Karpas-422 (cell line): ENCODE measurements around the gene GUK1. TPM values are rescaled to one million over a fixed set of nuclear protein-coding genes. Genes with fewer than 3 reads are reported as not detected.

Experiments used
- DNase-seq: peaks from one replicate; pipeline ENCODE4 v3.0.0-alpha.2; 2015
- H2AFZ ChIP-seq: fragments of 200-600 bp; sonication (generic); 2 replicates; pipeline ENCODE4 v1.6.1; 2014; ENCODE audit warnings: antibody characterized with exemption, low read length, mixed read lengths
- H3K27ac ChIP-seq: fragments of 200-600 bp; sonication (generic); 2 replicates; pipeline ENCODE4 v1.5.1; 2014; ENCODE audit warnings: mild to moderate bottlenecking, low read length, moderate library complexity
- H3K27me3 ChIP-seq: fragments of 200-600 bp; sonication (generic); 2 replicates; pipeline ENCODE4 v1.6.1; 2014; ENCODE audit warnings: low read length, mixed read lengths
- H3K36me3 ChIP-seq: fragments of 200-600 bp; sonication (generic); 2 replicates; pipeline ENCODE4 v1.6.1; 2014; ENCODE audit warnings: low read length, mixed read lengths; ENCODE audit not compliant: insufficient read depth
- H3K4me1 ChIP-seq: fragments of 200-600 bp; sonication (generic); 2 replicates; pipeline ENCODE4 v1.6.1; 2014; ENCODE audit warnings: mild to moderate bottlenecking, low read length, mixed read lengths
- H3K4me2 ChIP-seq: fragments of 200-600 bp; sonication (generic); 2 replicates; pipeline ENCODE4 v1.6.1; 2014; ENCODE audit warnings: low read length, low read depth, mild to moderate bottlenecking; ENCODE audit not compliant: poor library complexity, severe bottlenecking
- H3K4me3 ChIP-seq: fragments of 200-600 bp; sonication (generic); 2 replicates; pipeline ENCODE4 v1.5.1; 2014; ENCODE audit warnings: mild to moderate bottlenecking, antibody characterized with exemption, low read length, mixed read lengths
- H3K79me2 ChIP-seq: fragments of 200-600 bp; sonication (generic); 2 replicates; pipeline ENCODE4 v1.6.1; 2014; ENCODE audit warnings: mild to moderate bottlenecking, low read length, mixed read lengths
- H3K9ac ChIP-seq: fragments of 200-600 bp; sonication (generic); 2 replicates; pipeline ENCODE4 v1.6.0; 2014; ENCODE audit warnings: low read length
- H3K9me2 ChIP-seq: fragments of 200-600 bp; sonication (generic), shearing (Covaris generic); replicated peaks from 2 replicates; pipeline ENCODE4 v1.6.0; 2014; ENCODE audit warnings: mild to moderate bottlenecking, low read length, moderate library complexity; ENCODE audit not compliant: insufficient read depth
- H3K9me3 ChIP-seq: fragments of 300-700, 200-600 bp; sonication (generic); 2 replicates; pipeline ENCODE4 v1.6.1; 2014; ENCODE audit warnings: low read length, mixed read lengths
- H4K20me1 ChIP-seq: fragments of 200-600 bp; sonication (generic); 2 replicates; pipeline ENCODE4 v1.6.1; 2014; ENCODE audit warnings: mild to moderate bottlenecking, antibody characterized with exemption, low read length, low read depth; ENCODE audit not compliant: insufficient read depth
- total RNA-seq: library from RNA; depleted of rRNA; stranded (reverse); fragments of >200 nt; shearing (Covaris generic); gene quantifications from 2 replicates; pipeline ENCODE4 v1.2.3, GENCODE V29; 2014; ENCODE audit warnings: low replicate concordance

The GUK1 gene
- total RNA-seq, 1 experiment from 2014 or later, result 74.4 TPM

GRCh38 chr1:228148196-228148861 lies 8.2 kb downstream of the GUK1 start:
- Histone ChIP-seq H4K20me1 (peaks cover 15% of the 10 kb centered on the region; the same call in 1 of the 2 replicates), H3K9me3 (no peaks in the 10 kb centered on the region), H3K4me1 (no peaks in the 10 kb centered on the region), H3K9ac (no peak overlapping the region), H2AFZ (no peak overlapping the region), H3K27ac (no peak overlapping the region), H3K79me2 (peaks cover 28% of the 10 kb centered on the region), H3K27me3 (no peaks in the 10 kb centered on the region), H3K4me2 (no peak overlapping the region), H3K36me3 (no peaks in the 10 kb centered on the region), H3K9me2 (no peaks in the 10 kb centered on the region), H3K4me3 (no peak overlapping the region)
- DNase-seq, result no peak

GRCh38 chr1:228148935-228149405 lies 8.9 kb downstream of the GUK1 start:
- Histone ChIP-seq H3K9ac (no peak overlapping the region), H3K27ac (no peak overlapping the region), H3K4me2 (no peak overlapping the region), H3K9me3 (no peaks in the 10 kb centered on the region), H4K20me1 (peaks cover 8% of the 10 kb centered on the region; the same call in 1 of the 2 replicates), H3K4me3 (no peak overlapping the region), H3K36me3 (no peaks in the 10 kb centered on the region), H2AFZ (no peak overlapping the region), H3K4me1 (no peaks in the 10 kb centered on the region), H3K9me2 (no peaks in the 10 kb centered on the region), H3K27me3 (no peaks in the 10 kb centered on the region), H3K79me2 (peaks cover 22% of the 10 kb centered on the region)
- no peak for DNase-seq

- Histone ChIP-seq H3K27ac (no peak within 1 kb of the TSS), H4K20me1 (0 out of 2 replicates have a peak, but pooled peaks cover 5% of the 10 kb centered on the region), H3K79me2 (peaks cover 16% of the 10 kb centered on the region; the same call in 1 of the 2 replicates), H3K4me3 (no peak within 1 kb of the TSS), H3K9ac (no peak within 1 kb of the TSS), H3K9me3 (no peaks in the 10 kb centered on the region), H3K4me2 (no peak within 1 kb of the TSS), H3K4me1 (no peaks in the 10 kb centered on the region), H2AFZ (no peak within 1 kb of the TSS), H3K9me2 (no peaks in the 10 kb centered on the region), H3K36me3 (no peaks in the 10 kb centered on the region), H3K27me3 (no peaks in the 10 kb centered on the region)
- no peak for DNase-seq
Observed at GRCh38 chr1:228149406-228150119, 9.5 kb downstream of the GUK1 start, which contains the start of gene GJC2. TSS of gene GJC2 (plus strand) at chr1:228149930. CDS start at chr1:228157759, 7,829 bp downstream.

- no peak overlapping the region for H3K4me3 ChIP-seq
- no peaks in the 10 kb centered on the region for H3K36me3 ChIP-seq
- no peaks in the 10 kb centered on the region for H3K4me1 ChIP-seq
- no peak overlapping the region for H3K9ac ChIP-seq
- no peaks in the 10 kb centered on the region for H3K27me3 ChIP-seq
- no peaks in the 10 kb centered on the region for H3K9me3 ChIP-seq
- H3K27ac ChIP-seq, result no peak overlapping the region
- no peak overlapping the region for H2AFZ ChIP-seq
- no peaks in the 10 kb centered on the region for H4K20me1 ChIP-seq
- DNase-seq, result no peak
- no peak overlapping the region for H3K4me2 ChIP-seq
- H3K79me2 ChIP-seq, result peaks cover 10% of the 10 kb centered on the region; the same call in 1 of the 2 replicates
- no peaks in the 10 kb centered on the region for H3K9me2 ChIP-seq
Observed at GRCh38 chr1:228150120-228150460, 10.0 kb downstream of the GUK1 start.

- H3K79me2 ChIP-seq, result peaks cover 5% of the 10 kb centered on the region; the same call in 1 of the 2 replicates
- H3K9ac ChIP-seq, result no peak overlapping the region
- H3K9me3 ChIP-seq, result no peaks in the 10 kb centered on the region
- H3K9me2 ChIP-seq, result no peaks in the 10 kb centered on the region
- no peak overlapping the region for H3K4me3 ChIP-seq
- no peaks in the 10 kb centered on the region for H3K36me3 ChIP-seq
- no peaks in the 10 kb centered on the region for H4K20me1 ChIP-seq
- no peaks in the 10 kb centered on the region for H3K4me1 ChIP-seq
- no peak overlapping the region for H3K27ac ChIP-seq
- DNase-seq, result no peak
- no peak overlapping the region for H3K4me2 ChIP-seq
- H3K27me3 ChIP-seq, result no peaks in the 10 kb centered on the region
- H2AFZ ChIP-seq, result no peak overlapping the region
Observed at GRCh38 chr1:228150461-228151179, 10.5 kb downstream of the GUK1 start.

GRCh38 chr1:228151180-228151925 lies 11.3 kb downstream of the GUK1 start:
- Histone ChIP-seq H3K27me3 (no peaks in the 10 kb centered on the region), H3K79me2 (no peaks in the 10 kb centered on the region; the same call in 1 of the 2 replicates), H2AFZ (no peak overlapping the region), H3K9ac (no peak overlapping the region), H3K27ac (no peak overlapping the region), H3K36me3 (no peaks in the 10 kb centered on the region), H4K20me1 (no peaks in the 10 kb centered on the region), H3K4me2 (no peak overlapping the region), H3K9me3 (no peaks in the 10 kb centered on the region), H3K9me2 (no peaks in the 10 kb centered on the region), H3K4me3 (no peak overlapping the region), H3K4me1 (no peaks in the 10 kb centered on the region)
- DNase-seq, result no peak

GRCh38 chr1:228152097-228152917 lies 12.2 kb downstream of the GUK1 start:
- no peak overlapping the region for H2AFZ ChIP-seq
- no peak overlapping the region for H3K9ac ChIP-seq
- no peaks in the 10 kb centered on the region for H4K20me1 ChIP-seq
- no peaks in the 10 kb centered on the region for H3K9me3 ChIP-seq
- H3K27me3 ChIP-seq, result no peaks in the 10 kb centered on the region
- DNase-seq, result no peak
- no peaks in the 10 kb centered on the region for H3K4me1 ChIP-seq
- no peak overlapping the region for H3K27ac ChIP-seq
- no peaks in the 10 kb centered on the region for H3K79me2 ChIP-seq
- H3K9me2 ChIP-seq, result no peaks in the 10 kb centered on the region
- H3K36me3 ChIP-seq, result no peaks in the 10 kb centered on the region
- no peak overlapping the region for H3K4me3 ChIP-seq
- H3K4me2 ChIP-seq, result no peak overlapping the region
